Fibroblast of villous mesenchyme (primary cell): Measurements from ENCODE around the gene RASSF1. TPM values are rescaled to one million over a fixed set of nuclear protein-coding genes. Genes with fewer than 3 reads are reported as not detected.

ENCODE experiments used
- DNase-seq: peaks from one replicate; pipeline ENCODE4 v3.0.0-alpha.2; 2010; ENCODE audit warnings: low read depth
- H3K4me3 ChIP-seq: 2 replicates; pipeline ENCODE4 v1.5.1; 2011; ENCODE audit warnings: low read depth, mild to moderate bottlenecking, low read length
- total RNA-seq: library from RNA; depleted of rRNA; stranded (reverse); fragments of >200 nt; gene quantifications from 2 replicates; pipeline ENCODE4 v1.2.3, GENCODE V29; 2012
- TF ChIP-seq, protein P1 (sequence below): IDR thresholded peaks from 2 replicates; pipeline ENCODE4 v1.5.1; 2012; ENCODE audit warnings: low read depth, mild to moderate bottlenecking, low read length; ENCODE audit not compliant: insufficient read depth

The RASSF1 gene
- total RNA-seq, 1 donor: 36.3 TPM

DNA sequence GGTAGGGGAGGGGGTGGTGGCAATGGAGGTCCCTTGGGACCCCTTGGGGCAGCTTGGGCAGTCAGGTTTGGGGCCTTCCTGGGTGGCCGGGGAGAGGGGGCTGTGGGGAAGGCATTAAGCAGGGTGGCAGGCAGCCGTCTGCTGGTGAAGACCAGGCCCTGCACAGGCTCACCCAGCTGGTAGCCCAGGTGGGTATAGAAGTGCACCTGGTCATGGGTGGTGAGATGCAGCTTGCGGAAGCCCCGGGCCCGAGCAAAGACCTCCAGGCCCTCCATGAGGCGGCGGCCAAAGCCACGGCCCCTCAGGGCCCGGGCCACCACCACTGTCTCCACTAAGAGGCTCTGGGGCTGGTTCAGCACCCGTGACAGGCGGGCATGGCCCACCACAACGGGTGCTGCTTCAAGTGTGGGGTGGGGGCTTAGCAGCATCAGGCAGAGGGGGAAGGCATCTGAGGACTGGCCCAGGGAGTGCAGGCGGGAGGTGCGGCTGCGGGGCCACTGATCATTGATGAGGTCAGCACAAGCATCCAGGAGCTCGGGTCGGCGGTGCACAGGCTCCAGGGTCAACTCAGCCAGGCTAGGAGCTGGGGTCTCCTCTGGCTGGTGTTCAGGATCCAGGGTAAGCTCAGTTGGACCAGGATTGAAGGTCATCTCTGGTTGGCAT lies 43.8 kb downstream of the RASSF1 start:
- TF ChIP-seq, protein P1, sequence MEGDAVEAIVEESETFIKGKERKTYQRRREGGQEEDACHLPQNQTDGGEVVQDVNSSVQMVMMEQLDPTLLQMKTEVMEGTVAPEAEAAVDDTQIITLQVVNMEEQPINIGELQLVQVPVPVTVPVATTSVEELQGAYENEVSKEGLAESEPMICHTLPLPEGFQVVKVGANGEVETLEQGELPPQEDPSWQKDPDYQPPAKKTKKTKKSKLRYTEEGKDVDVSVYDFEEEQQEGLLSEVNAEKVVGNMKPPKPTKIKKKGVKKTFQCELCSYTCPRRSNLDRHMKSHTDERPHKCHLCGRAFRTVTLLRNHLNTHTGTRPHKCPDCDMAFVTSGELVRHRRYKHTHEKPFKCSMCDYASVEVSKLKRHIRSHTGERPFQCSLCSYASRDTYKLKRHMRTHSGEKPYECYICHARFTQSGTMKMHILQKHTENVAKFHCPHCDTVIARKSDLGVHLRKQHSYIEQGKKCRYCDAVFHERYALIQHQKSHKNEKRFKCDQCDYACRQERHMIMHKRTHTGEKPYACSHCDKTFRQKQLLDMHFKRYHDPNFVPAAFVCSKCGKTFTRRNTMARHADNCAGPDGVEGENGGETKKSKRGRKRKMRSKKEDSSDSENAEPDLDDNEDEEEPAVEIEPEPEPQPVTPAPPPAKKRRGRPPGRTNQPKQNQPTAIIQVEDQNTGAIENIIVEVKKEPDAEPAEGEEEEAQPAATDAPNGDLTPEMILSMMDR: no peak
- no peak overlapping the region for H3K4me3 ChIP-seq
- no peak for DNase-seq

DNA sequence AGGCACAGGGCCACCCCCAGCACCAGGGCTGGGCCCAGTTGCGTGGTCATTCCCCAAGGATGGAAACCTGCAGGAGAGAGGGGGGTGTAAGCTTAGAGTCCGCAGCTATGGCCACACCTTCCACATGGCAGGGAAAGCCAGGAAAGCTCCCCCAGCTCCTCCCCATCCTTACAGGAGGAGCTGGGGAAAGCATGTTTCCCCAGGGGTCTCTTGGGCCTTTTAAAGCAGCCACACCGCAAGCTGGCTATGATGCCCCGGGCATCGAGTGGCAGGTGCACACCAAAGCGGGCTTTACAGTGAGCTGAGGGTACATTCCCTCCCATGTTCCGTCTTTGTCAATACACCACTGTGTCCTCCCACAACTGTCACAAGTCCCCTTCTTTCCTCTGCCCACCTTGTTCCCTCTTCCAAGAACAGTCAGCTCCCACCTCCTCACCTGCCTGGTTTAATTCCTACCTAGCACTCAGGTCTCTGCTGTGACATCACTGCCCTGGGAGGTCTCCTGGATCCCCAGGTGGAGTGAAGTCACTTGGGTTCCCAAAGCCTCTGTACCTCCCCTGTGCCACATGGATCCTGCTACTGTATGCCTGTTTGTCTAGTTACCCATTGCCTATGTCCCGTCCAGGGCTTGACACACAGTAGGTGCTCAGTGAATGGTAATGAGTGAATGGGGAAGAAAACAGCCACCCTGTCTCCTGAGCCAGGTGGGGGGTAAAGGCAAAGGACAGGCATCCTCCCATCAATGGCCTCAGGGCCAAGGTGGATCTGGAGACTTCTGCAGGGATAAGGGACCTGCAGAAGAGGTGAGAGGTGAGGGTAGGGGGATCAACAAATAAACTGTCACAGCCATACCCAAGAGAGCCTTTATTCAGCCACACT lies 44.8 kb downstream of the RASSF1 start:
- TF ChIP-seq, protein P1: no peak
- no peak for DNase-seq
- H3K4me3 ChIP-seq: no peak overlapping the region

DNA sequence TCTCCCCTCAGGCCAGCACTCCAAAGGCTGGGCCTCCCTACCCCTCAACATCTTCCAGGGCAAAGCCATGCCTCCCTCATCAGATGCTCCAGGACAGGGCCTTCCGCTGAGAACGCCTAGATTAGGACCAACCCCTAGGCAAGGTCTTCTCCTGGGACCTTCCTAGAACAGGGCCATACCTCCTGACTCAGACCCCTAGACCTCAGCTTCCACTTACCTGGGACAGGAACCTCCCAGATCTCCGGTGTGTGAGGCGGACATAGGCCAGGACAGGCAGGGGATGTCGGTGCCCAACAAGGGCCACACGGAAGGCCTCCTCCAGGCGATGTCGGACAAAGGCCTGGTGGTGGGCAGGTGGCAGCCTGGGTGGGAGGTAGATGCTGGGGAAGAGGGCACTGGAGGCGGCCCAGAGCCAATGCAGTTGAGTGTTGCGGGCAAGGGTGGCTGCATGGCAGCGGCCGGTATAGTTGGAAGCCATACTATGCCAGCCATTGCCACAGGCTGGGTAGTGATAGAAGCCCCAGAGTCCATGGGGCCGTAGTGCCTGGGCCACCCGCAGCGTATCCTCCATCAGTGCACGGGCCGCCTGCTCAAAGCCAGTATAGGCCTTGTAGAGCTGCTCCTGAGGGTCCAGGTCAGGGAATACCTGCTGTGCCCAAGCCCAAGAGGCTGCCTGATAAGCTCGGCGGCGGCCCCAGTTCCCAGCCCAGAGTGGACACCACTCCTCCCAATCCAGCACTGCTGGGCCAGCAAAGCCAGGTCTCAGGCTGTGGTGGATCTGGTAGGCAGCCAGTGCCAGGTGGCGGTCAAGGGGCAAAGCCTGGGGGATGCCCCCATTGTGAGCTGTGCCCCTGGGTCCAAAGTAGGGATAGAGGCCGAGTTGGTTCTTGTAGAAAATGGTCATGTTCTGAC lies 45.9 kb downstream of the RASSF1 start:
- TF ChIP-seq, protein P1: no peak
- no peak for DNase-seq
- H3K4me3 ChIP-seq: no peak overlapping the region

DNA sequence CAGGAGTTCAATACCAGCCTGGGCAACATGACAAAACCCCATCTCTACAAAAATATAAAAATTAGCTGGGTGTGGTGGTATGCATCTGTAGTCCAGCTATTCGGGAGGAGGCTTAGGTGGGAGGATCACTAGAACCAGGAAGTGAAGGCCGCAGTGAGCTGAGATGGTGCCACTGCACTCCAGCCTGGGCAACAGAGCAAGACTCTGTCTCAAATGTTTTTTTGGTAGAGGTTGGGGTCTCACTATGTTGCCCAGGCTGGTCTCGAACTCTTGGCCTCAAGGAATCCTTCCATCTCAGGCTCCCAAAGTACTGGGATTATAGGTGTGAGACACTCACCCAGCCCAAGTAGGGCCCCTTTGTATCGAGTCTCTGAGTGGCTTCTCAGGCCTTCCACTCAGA lies 46.5 kb downstream of the RASSF1 start:
- no peak for DNase-seq
- TF ChIP-seq, protein P1: no peak

DNA sequence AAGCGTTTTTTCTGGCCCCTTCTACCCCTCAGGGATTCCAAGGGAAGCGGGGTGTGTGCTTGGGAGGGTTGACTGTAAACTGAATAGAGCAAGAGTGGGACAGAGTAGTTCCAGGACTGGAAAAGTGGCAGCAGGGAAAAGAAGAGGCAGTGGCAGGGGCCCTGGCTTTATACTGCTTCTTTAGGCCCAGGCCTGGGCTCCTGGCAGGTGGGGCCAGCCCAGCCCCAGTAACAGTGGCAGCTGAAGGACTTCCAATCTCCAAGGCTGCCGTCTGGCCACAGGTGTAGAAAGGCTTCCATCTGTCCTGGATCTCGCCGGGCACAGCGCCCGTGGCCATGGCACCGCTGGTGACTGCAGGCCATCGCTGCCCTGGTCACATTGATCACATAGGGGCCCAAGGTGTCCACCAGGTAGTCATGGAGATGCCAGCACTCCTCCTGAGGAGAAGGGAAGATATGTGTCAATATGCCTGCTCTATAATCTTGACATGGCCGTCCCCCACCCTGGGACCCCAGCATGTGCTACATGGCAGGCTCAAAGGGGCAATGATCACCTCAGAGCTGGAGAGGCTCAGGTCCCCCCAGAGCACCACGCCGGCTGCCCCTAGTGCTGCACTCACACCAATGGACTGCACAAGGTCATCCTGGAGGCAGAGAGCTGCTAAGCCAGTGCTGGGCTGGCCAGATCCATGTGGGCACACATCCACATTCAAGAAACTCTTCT lies 47.4 kb downstream of the RASSF1 start:
- TF ChIP-seq, protein P1: no peak
- H3K4me3 ChIP-seq: no peak overlapping the region
- DNase-seq: no peak

More for the DNA sequence above, 46.5 kb downstream of the RASSF1 start:
- no peak overlapping the region for H3K4me3 ChIP-seq
